HG03521 (cell line): ENCODE data around the gene TAS2R19.

ENCODE experiments used
- ATAC-seq: cut with Tn5 transposase; IDR thresholded peaks from one replicate; pipeline ENCODE4 v1.9.1; 2021; ENCODE audit warnings: mild to moderate bottlenecking, moderate library complexity; ENCODE audit not compliant: unreplicated experiment

Gene TAS2R19

DNA sequence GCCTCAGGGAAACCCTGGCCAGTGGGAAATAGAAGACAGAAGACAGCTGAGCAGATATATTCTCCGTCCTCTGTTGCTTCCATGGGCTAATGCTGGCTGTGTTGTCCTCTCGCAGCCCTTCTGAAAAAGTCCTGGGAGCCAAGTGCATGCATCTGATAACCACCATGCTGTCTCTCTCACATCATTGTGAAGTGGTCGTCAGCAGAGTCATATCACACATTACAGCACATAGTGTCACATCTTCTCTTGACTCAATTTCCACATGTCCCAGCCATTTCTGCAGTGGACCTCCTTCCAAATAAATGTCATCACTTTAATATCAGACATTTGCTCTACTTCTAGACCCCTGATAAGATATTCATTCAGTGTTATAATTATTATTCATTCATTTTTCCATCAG is 28.1 kb downstream of the TAS2R19 start:
- ATAC-seq: no peak

DNA sequence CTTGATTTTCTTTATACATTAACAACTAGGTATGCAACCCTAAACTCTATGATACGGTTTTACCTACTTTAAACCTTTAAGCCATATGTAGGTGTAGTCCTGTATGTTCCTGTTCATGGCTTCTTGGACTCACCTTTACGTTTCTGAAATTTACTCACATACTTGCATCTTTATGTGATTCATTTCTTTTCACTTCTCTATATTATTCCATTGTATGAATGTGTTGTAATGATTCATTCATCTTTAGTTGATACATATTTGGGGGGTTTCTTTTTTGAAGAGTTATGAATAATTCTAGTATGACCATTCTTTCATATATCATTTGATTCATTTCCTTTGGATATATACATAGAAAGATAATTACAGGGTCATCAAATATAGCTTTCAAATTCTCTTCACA is 33.3 kb downstream of the TAS2R19 start:
- no peak for ATAC-seq

DNA sequence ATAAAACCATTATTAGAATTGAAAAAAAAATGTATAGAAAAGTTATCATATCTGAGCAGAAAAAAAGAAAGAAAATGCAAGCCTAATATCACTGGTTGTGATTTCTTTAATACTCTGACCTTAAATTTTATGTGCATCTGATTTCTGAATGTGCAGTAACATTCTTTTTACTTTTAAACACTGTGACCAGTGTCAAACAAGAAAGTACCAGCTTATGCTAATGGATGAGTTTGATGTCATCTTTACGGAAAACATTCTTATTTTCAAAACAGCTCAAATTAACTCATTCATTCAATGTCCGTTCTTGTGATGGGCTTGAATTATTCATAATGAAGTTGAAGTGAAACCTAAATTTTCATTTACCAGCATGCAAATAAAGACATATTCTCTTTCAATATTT is 35.6 kb downstream of the TAS2R19 start, which contains the start of gene TAS2R50:
TSS of gene TAS2R50 (minus strand) at position 101 of the 400 bp plus-strand sequence. CDS start at position 49, 52 bp downstream.
- ATAC-seq: no peak

DNA sequence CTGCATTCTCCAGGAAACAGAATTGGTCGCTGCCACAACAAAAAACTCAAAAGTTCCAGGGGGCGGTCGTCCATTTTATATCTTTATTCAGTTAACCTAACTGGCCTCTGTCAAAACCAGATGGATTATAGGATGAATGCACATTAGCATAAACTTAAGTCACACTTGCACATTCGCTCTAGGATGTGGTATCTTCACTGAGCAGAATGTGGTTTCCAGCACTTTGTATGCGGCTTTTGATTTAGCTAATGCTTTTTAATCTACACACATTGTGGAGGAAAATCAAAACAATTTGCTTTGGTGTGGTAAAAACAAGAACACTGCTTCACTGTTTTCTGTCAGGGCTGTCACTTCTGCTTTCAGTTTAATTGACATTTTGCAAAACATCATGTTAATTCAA is 40.2 kb downstream of the TAS2R19 start:
- ATAC-seq: no peak

DNA sequence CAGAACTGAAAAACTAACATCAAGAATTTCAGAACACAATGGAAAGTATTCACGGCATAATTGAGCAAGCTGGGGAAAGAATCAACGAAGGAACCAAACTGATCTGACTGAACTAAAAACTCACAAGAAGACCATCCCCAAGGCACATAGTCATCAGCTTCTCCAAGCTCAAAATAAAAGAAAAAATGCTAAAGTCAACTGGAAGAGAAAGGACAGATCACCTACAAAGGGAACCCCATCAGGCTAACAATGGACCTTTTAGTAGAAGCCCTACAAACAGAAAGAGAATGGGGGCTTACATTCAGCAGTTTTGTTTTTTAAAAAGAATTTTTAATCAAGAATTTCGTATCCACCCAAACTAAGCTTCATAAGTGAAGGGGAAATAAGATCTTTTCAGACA is 47.5 kb downstream of the TAS2R19 start:
- ATAC-seq: no peak
